ENCODE measurements around the gene RPL10. TPM values are rescaled to one million over a fixed set of nuclear protein-coding genes. Genes with fewer than 3 reads are reported as not detected.

Gene RPL10
- polyA plus RNA-seq, 1 donor from 2014 or later = 3,689 TPM

GRCh38 chrX:154445776-154446175 is 47.6 kb downstream of the RPL10 start:
- Histone ChIP-seq H3K4me3 (ENCODE audit: low read length) (no peak overlapping the region), H3K36me3 (ENCODE audit: insufficient read depth, low read length) (no peaks in the 10 kb centered on the region), H3K9ac (ENCODE audit: low read length) (no peak overlapping the region), H3K9me2 (ENCODE audit: insufficient read depth, low read length) (no peaks in the 10 kb centered on the region), H2AFZ (ENCODE audit: low read depth, low read length) (no peak overlapping the region), H3K79me2 (replicated peaks; ENCODE audit: insufficient read depth, low read length) (peaks cover 4% of the 10 kb centered on the region), H3K9me3 (ENCODE audit: low read length) (no peaks in the 10 kb centered on the region), H3K27ac (ENCODE audit: low read length) (no peak overlapping the region), H3K4me2 (ENCODE audit: low read length) (no peak overlapping the region), H3K27me3 (ENCODE audit: insufficient read depth, low read depth, low read length) (no peaks in the 10 kb centered on the region), H3F3A (ENCODE audit: insufficient read depth, low read length, poor library complexity, severe bottlenecking) (no peaks in the 10 kb centered on the region), H4K20me1 (ENCODE audit: insufficient read depth) (no peaks in the 10 kb centered on the region)
- TF ChIP-seq MXI1 (conservative IDR thresholded peaks at IDR 0.05; ENCODE audit: poor library complexity, severe bottlenecking) (no peak), EZH2 (IDR thresholded peaks at IDR 0.05; ENCODE audit: borderline replicate concordance, insufficient read depth, low read length, poor library complexity, severe bottlenecking) (no peak), EP300 (conservative IDR thresholded peaks at IDR 0.05; ENCODE audit: poor library complexity, severe bottlenecking) (no peak), SMC3 (conservative IDR thresholded peaks at IDR 0.05; ENCODE audit: poor library complexity) (no peak), POLR2AphosphoS5 (IDR thresholded peaks at IDR 0.05) (no peak), TAF1 (IDR thresholded peaks at IDR 0.05; ENCODE audit: low read depth) (no peak), RAD21 (conservative IDR thresholded peaks at IDR 0.05) (no peak), REST (IDR thresholded peaks at IDR 0.05; ENCODE audit: borderline replicate concordance) (no peak)
- TF ChIP-seq, protein P1, sequence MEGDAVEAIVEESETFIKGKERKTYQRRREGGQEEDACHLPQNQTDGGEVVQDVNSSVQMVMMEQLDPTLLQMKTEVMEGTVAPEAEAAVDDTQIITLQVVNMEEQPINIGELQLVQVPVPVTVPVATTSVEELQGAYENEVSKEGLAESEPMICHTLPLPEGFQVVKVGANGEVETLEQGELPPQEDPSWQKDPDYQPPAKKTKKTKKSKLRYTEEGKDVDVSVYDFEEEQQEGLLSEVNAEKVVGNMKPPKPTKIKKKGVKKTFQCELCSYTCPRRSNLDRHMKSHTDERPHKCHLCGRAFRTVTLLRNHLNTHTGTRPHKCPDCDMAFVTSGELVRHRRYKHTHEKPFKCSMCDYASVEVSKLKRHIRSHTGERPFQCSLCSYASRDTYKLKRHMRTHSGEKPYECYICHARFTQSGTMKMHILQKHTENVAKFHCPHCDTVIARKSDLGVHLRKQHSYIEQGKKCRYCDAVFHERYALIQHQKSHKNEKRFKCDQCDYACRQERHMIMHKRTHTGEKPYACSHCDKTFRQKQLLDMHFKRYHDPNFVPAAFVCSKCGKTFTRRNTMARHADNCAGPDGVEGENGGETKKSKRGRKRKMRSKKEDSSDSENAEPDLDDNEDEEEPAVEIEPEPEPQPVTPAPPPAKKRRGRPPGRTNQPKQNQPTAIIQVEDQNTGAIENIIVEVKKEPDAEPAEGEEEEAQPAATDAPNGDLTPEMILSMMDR (IDR thresholded peaks at IDR 0.05; ENCODE audit: poor library complexity, severe bottlenecking) = no peak

- H3K79me2 ChIP-seq (replicated peaks; ENCODE audit: insufficient read depth, low read length) = peaks cover 4% of the 10 kb centered on the region
- no peak overlapping the region for H3K4me3 ChIP-seq (ENCODE audit: low read length)
- TF ChIP-seq, protein P1 (IDR thresholded peaks at IDR 0.05; ENCODE audit: poor library complexity, severe bottlenecking) = no peak
- TF ChIP-seq MXI1 (conservative IDR thresholded peaks at IDR 0.05; ENCODE audit: poor library complexity, severe bottlenecking) (no peak), EZH2 (IDR thresholded peaks at IDR 0.05; ENCODE audit: borderline replicate concordance, insufficient read depth, low read length, poor library complexity, severe bottlenecking) (no peak), TAF1 (IDR thresholded peaks at IDR 0.05; ENCODE audit: low read depth) (no peak)
- no peak overlapping the region for H3K9ac ChIP-seq (ENCODE audit: low read length)
- no peaks in the 10 kb centered on the region for H3F3A ChIP-seq (ENCODE audit: insufficient read depth, low read length, poor library complexity, severe bottlenecking)
- H3K9me2 ChIP-seq (ENCODE audit: insufficient read depth, low read length) = no peaks in the 10 kb centered on the region
- no peak overlapping the region for H3K4me2 ChIP-seq (ENCODE audit: low read length)
- H3K36me3 ChIP-seq (ENCODE audit: insufficient read depth, low read length) = no peaks in the 10 kb centered on the region
- H3K27ac ChIP-seq (ENCODE audit: low read length) = no peak overlapping the region
- H2AFZ ChIP-seq (ENCODE audit: low read depth, low read length) = no peak overlapping the region
- no peaks in the 10 kb centered on the region for H4K20me1 ChIP-seq (ENCODE audit: insufficient read depth)
- no peaks in the 10 kb centered on the region for H3K27me3 ChIP-seq (ENCODE audit: insufficient read depth, low read depth, low read length)
- H3K9me3 ChIP-seq (ENCODE audit: low read length) = no peaks in the 10 kb centered on the region
These were observed 48.3 kb downstream of the RPL10 start for GRCh38 chrX:154446430-154446829.

Measured in neural cell (in vitro differentiated cells).